Activated CD8-positive, alpha-beta memory T cell treated with anti-CD3 and anti-CD28 coated beads for 24 hours (primary cell): ENCODE data around the gene VTN.
"Not testable (repeated sequence)": the region's sequence is repeated elsewhere in the genome, so short reads cannot be mapped to it uniquely, and the experiment has no call there.

Experiments
- DNase-seq: peaks from one replicate; pipeline ENCODE4 v3.0.0-alpha.2; 2020

The VTN gene

GRCh38 chr17:28339431-28339830 is 30.7 kb downstream of the VTN start:
- no peak for DNase-seq

DNA sequence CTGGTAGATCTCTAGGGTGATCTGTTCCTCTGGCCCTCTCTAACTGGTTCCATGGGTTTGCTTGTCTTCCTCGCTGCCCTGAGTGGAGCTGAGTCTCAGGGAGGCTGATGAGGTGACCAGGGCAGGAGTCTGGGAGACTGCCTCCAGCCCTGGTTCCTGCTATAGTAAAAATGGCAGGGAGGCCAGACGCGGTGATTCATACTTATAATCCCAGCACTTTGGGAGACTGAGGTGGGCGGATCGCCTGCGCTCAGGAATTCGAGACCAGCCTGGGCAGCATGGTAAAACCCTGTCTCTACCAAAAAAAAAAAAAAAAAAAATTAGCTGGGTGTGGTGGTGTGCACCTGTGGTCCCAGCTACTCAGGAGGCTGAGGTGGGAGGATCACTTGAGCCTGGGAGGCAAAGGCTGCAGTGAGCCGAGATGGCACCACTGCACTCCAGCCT is 31.3 kb downstream of the VTN start:
- not testable (repeated sequence) for DNase-seq

- no peak for DNase-seq
Measured at GRCh38 chr17:28338056-28338768, 31.9 kb downstream of the VTN start.

DNA sequence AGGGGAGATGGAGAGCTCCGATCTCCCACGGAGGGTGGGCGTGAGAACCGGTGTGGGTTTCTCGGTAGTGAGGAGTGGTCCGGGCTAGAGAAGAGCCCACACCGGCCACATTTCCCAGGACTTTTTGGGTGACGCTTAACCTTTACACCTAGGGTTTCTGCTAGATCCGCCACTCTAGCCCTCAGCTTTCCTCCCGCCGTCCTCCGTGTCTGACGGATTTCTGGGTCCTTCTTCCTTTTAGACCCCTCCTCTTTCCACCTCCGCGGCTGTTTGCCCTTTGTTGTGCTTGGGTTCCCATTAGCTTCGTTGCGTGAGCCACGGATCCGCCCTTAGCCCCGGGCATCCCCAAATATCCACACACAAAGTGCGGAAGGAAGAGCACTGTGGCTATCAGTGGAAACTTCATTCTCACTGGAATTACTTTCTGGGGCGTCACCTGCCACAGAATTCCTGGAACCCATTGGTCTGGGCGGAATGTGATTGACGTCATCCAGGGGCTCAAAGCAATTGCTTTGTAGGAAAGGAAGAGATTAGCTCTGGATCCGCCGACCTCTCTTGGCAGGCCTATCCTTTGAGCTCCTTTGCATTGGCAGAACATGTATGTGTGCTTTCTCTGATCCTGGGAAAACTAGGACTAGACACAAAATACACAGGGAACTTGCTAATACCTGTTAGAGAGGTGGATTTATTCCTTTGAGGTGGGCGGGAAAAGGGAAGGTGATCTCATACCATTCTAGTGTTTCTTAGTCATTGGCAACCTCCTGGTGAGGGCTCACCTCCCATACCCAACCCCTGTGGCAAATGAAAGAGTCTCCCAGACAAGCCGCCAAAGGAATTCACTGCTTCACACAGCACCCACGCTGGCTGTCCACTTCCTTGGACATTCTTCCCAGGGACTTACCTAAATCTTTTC is 33.9 kb downstream of the VTN start:
- DNase-seq: no peak

DNA sequence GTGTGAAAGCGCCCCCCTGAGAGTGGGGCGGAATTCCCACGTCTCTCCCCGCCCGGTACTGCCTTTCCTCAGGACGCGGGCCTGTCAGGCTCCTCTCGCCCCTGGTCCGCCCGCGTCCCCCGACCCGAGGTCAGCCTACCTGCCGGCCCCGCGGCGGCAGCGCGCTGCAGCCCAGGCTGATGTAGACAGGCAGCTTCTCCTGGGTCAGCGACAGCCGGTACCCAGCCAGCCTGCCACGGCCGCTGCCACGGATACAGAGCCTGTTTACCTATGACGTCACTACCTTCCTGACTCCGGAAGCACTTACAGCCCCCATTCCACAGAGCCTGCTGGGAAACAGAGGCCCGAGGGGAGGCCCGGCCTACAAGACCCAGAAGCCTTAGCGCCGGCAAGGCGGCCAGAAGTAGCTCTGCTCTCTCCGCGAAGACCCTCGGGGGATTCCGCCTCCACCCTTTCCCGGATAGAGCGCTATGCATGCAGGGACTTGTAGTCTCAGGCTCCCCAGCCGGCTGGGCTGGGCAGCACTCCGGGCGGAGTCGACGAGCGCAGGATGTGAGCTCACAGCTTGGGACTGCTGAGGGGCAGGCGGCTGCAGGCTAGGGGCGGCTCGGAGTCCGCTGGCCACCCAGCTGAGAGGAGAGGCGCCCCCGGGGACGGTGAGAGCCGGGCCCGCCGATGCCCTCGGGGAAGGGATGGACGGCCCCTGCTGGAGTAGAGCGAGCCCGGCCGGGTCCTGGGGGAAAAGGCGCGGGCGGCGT is 34.7 kb downstream of the VTN start, which contains the start of the genes IFT20 and TNFAIP1:
IFT20 (minus strand) TSS at position 272 of the 758 bp plus-strand sequence. CDS start 3,487 bp downstream, outside the sequence.
TNFAIP1 (plus strand) TSS at position 561 of the 758 bp plus-strand sequence. CDS start 3,761 bp downstream, outside the sequence.
- peak; percentile 95 for DNase-seq

DNA sequence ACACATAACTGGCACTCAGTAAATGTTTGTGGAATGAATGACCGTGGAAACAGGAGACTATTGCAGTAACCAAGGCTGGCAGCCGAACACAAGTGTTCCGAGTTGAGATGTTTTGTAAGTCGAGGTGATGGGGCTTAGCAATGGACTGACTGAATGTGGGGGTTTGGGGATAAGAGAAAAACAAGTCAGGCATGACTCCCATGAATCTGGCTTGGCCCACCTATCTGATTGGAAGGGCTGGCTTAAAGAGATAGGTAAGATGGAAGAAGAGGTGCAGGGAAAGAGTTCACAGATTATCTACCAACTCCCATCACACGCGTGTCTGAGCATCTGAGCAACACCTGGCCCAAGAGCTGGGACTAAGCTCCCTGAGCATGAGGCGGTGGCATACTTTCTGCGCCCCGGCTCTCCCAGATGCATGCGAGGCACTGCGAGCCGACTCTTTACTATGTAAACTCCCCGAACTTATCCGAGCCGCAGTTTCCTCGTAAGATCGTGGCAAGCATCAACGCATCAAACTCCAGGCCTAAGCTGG is 35.4 kb downstream of the VTN start:
- no peak for DNase-seq

DNA sequence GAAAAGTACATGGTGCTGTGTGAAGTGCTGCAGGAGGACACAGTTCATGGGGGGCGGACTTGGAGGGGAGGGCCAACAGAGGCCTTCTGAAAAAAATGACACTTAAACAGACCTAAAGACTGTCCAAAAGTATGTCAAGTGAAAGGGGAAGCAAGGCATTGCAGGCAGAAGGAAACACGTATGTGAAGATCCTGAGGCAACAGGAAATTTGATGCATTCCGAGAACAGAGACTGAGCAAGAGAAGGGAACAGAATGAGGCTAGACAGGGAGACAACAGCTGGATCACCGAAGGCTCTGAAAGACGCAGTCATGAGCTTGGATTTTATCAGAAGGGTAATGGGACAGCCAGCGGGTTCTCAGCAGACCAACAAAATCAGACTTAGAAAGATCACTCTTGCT is 35.9 kb downstream of the VTN start:
- DNase-seq: no peak

- no peak for DNase-seq
Measured at GRCh38 chr17:28333083-28333746, 36.9 kb downstream of the VTN start.

DNA sequence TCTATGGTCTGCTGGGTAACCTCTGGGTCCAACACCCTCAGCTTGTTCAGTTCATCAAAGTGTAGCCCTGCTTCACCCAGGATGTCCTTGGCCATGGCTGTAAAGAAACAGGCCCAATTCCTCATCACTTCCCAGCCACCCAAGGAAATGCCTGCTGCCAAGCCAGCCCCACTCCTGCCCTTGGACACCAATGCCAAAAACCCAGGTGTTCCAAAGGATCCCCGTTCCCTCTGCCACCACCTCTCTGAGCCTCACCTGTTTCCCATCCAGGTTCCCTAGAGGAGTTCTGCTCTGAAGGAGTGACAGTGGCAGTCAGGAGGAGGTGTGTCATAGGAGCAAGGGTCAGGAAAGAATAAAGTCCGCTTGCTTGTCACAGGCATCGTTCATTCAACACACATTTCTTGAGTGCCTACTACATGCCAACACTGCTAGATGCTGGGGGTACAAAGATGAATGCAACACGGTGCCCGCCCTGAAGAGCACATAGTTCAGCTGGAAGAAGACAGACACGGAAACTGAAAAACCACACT is 38.2 kb downstream of the VTN start:
- DNase-seq: no peak

- peak; percentile 53 for DNase-seq
Measured at GRCh38 chr17:28330671-28331070, 39.4 kb downstream of the VTN start.

GRCh38 chr17:28328325-28328724 is 41.8 kb downstream of the VTN start:
- peak; percentile 21 for DNase-seq

- DNase-seq: no peak
Measured at GRCh38 chr17:28327709-28328108, 42.4 kb downstream of the VTN start.

DNA sequence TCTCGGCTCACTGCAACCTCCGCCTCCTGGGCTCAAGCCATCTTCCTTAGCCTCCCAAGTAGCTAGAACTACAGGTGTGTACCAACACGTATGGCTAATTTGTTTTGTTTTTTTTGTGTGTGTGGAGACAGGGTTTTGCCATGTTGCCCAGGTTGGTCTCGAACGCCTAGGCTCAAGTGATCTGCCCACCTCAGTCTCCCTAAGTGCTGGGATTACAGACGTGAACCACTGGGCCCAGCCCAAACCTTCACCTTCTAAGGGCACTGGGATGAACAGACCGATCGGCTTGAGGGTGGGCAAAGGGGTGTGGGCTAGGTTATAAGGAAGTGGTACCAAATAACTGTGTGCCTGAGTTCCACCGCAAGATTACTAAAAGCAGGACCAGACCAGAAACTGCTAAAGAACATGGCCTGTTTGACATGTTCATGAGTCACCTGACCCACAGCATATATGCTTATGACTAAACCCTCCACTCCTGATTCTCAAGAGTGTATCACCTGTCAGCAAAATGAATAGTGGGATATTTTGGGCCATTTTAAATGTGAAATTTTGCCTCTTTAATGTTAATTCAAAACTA is 43.0 kb downstream of the VTN start:
- peak; percentile 57 for DNase-seq

DNA sequence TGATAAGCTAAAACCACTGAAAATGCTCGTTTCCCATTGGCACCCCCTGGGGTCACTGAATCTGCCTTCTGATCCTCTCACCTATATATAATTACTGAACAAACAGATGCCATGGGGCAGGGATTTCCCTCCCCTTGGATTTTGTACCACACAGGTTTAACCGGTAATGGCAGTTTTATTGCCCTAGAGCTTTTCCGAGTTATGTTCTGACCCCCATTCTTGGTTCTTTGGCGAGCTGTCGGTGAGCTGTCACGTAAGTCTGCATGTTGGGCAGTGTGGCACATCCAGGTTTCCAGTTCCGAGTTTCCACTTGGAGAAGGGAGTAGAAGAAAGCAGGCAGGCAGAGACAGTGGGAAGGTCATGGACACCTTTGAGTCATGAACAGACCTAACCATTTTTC is 44.0 kb downstream of the VTN start:
- peak; percentile 33 for DNase-seq

GRCh38 chr17:28325211-28325610 is 44.9 kb downstream of the VTN start:
- DNase-seq: no peak

DNA sequence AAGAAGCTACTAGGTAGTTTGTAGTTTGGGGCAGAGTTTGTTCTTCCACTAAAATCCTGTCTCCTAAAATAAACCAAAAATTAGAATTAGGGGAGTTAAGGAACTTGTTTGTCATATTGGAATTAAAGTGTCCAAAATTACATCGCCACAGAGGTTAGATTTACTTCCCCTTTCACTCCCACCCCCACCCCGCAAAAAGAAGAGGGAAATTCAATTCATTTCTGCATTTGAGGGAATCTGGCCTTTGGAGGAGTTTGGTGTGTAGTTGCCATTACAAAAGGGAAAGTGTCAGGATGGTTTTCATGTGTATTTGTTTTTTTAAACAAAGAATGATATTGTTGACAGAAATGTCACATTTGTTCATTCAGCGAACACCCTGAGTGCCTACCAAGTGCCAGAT is 45.3 kb downstream of the VTN start:
- no peak for DNase-seq

GRCh38 chr17:28324267-28324745 is 45.8 kb downstream of the VTN start:
- DNase-seq: no peak

DNA sequence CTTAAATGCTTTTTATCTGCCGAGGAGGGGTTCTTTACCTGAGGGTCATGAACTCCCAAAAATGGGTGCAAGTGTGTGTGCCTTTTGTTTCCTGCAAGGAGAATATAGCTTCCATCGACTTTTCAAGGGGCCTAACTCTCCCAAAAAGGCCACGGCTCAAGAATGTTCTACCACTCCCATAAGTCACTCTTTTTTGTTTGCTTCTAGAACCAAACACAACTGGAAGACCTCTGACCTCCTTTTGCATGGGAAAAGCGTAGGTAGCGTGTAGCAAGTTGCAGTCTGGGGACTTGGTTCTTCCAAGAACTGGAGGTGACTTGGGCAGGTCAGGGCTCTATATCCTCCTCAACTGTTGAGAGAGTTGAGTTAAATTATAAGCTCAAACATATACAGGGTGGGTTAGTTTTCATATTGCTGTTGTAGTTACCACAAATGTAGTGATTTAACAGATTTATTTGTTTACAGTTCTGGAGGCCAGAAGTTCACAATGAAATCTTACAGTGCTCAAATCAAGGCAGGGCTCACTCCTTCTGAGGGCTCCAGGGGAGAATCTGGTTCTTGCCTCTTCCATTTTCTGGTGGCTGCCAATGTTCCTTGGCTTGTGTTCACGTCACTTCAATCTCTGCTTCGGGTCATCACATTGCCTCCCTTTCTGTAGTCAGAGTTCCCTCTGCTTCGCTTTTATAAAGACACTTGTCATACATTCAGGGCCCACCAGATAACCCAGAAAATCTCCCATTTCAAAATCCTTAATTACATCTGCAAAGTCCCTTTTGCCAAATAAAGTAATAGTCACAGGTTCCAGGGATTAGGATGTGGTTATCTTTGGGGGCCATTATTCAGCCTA is 49.7 kb downstream of the VTN start:
- peak; percentile 50 for DNase-seq

GRCh38 chr17:28319598-28319935 is 50.5 kb downstream of the VTN start:
- no peak for DNase-seq
